NB4 (cell line): Measurements from ENCODE around the gene MRPL36.

Experiments
- CTCF ChIP-seq: IDR thresholded peaks from one replicate; pipeline ENCODE4 v1.5.1; 2012; ENCODE audit warnings: low read depth, low read length
- MAX ChIP-seq: IDR thresholded peaks from 2 replicates; pipeline ENCODE4 v1.6.1; 2011; ENCODE audit warnings: low read depth, low read length
- MYC ChIP-seq: IDR thresholded peaks from 2 replicates; pipeline ENCODE4 v1.6.1; 2011; ENCODE audit warnings: low read depth, low read length
- POLR2A ChIP-seq: IDR thresholded peaks from 2 replicates; pipeline ENCODE4 v1.6.1; 2011; ENCODE audit warnings: mild to moderate bottlenecking; ENCODE audit not compliant: insufficient read length; ENCODE audit errors: extremely low read depth

- TF ChIP-seq CTCF = no peak
- no peak for TF ChIP-seq POLR2A
- TF ChIP-seq MAX = no peak
- no peak for TF ChIP-seq MYC
Observed at GRCh38 chr5:1815881-1816292, 16.2 kb upstream of the MRPL36 start.
